Astrocyte of the spinal cord (primary cell): ENCODE data around the gene FBXO24.

Experiments
- DNase-seq: peaks from one replicate; pipeline ENCODE4 v3.0.0; 2011; ENCODE audit warnings: low read depth, low spot score
- H3K4me3 ChIP-seq: 2 replicates; pipeline ENCODE4 v1.5.1; 2011; ENCODE audit warnings: low read depth, mild to moderate bottlenecking, low read length, moderate library complexity
- in situ Hi-C: cut with HindIII; loops from 2 replicates; pipeline ENCODE4 v1.10.0; 2017; ENCODE audit warnings: low sequenced_read_pairs
- TF ChIP-seq, protein P1 (sequence below): IDR thresholded peaks from 2 replicates; pipeline ENCODE4 v1.5.1; 2012; ENCODE audit warnings: low read depth, mild to moderate bottlenecking, low read length, inconsistent platforms

Gene FBXO24

GRCh38 chr7:100584054-100584682, 2.0 kb upstream of the FBXO24 start:
- H3K4me3 ChIP-seq = peak overlapping the region; percentile 92
- in situ Hi-C loops = no loop called here
- DNase-seq = peak; percentile 13
- TF ChIP-seq, protein P1, sequence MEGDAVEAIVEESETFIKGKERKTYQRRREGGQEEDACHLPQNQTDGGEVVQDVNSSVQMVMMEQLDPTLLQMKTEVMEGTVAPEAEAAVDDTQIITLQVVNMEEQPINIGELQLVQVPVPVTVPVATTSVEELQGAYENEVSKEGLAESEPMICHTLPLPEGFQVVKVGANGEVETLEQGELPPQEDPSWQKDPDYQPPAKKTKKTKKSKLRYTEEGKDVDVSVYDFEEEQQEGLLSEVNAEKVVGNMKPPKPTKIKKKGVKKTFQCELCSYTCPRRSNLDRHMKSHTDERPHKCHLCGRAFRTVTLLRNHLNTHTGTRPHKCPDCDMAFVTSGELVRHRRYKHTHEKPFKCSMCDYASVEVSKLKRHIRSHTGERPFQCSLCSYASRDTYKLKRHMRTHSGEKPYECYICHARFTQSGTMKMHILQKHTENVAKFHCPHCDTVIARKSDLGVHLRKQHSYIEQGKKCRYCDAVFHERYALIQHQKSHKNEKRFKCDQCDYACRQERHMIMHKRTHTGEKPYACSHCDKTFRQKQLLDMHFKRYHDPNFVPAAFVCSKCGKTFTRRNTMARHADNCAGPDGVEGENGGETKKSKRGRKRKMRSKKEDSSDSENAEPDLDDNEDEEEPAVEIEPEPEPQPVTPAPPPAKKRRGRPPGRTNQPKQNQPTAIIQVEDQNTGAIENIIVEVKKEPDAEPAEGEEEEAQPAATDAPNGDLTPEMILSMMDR = no peak

DNA sequence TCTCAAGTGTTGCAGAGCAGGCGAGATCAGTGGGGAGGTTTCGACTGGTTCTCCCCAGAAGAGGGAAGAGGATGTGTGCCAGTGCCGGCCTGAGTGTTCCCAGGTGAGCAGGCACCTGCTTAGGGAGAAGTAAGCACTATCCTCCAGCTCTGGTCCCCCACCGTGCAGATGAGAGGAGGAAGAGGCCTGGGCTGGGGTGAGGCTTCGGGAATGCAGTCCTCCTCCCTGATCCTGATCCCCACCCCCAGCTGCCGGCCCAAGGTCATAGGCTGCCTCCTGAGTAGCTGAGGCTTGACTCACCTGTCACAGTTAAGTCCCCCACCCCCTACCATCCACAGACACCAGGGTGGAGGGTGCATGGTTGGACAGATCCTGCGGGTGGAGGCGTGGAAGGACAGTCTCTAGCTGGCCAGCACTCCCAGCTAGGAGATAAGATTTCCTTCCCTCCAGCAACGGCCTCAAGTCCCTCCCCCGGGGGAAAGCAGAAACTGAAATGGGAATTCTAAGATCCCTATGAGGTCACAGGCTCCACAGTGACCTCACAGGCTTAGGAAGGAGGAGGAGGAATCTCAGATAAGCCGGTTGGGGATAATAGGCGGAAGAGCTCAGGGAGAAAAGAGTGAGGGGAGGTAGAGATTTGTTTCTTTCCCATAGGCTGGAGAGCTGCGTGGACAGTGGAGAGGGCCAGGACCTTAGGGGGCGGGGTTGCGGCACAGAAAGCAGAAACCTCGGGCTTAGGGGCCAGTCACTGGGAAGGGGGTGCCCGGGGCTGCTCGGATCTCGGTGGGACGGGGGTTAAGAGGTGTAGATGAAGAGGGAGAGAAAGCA, 1.2 kb upstream of the FBXO24 start:
- TF ChIP-seq, protein P1 = no peak
- DNase-seq = peak; percentile 66
- in situ Hi-C loops = no loop called here
- peak overlapping the region; percentile 92 for H3K4me3 ChIP-seq

GRCh38 chr7:100585511-100586265, 440 bp upstream of the FBXO24 start, which contains the start of gene LRCH4:
Gene LRCH4, minus strand, starts transcription at chr7:100586129. Its CDS starts 29 bp downstream, at chr7:100586100.
- in situ Hi-C loops = no loop called here
- TF ChIP-seq, protein P1 = no peak
- peak within 1 kb of the TSS; percentile 92 for H3K4me3 ChIP-seq
- no peak for DNase-seq

- in situ Hi-C loops = no loop called here
- TF ChIP-seq, protein P1 = peak; percentile 24
- no peak overlapping the region for H3K4me3 ChIP-seq
- no peak for DNase-seq
Observed at GRCh38 chr7:100588438-100588837, 2.3 kb downstream of the FBXO24 start.

GRCh38 chr7:100589341-100589947, 3.3 kb downstream of the FBXO24 start:
- TF ChIP-seq, protein P1 = no peak
- DNase-seq = no peak

More at GRCh38 chr7:100589341-100589947, 3.3 kb downstream of the FBXO24 start:
- no peak overlapping the region for H3K4me3 ChIP-seq
- in situ Hi-C loops = no loop called here
